GM12878 (cell line): ENCODE data around the gene HEG1. TPM values are rescaled to one million over a fixed set of nuclear protein-coding genes. Genes with fewer than 3 reads are reported as not detected.

ENCODE experiments used
- ATAC-seq: fragments of 200-7000 bp; cut with Tn5 transposase; 3 replicates; pipeline ENCODE4 v1.9.1; 2020; ENCODE audit warnings: mild to moderate bottlenecking, moderate library complexity
- BruUV-seq: library from RNA; stranded (reverse); fragments of 400-500 nt; replicated peaks from 2 replicates; lab custom pipeline; 2021; lab: Mats Ljungman, UMichigan
- CTCF ChIA-PET: fragments of 300-600 bp; sonication (Branson Sonifier 250); formaldehyde crosslinking; extraction: SDS; loops from one replicate; lab custom pipeline; 2021; ENCODE audit warnings: inconsistent platforms; lab: Yijun Ruan, JAX
- POLR2A ChIA-PET: fragments of 350-600 bp; formaldehyde crosslinking; extraction: SDS; loops from one replicate; lab custom pipeline; 2021; ENCODE audit warnings: inconsistent platforms; lab: Charles Lee
- RAD21 ChIA-PET: fragments of 300-600 bp; sonication (Branson Sonifier 250); formaldehyde crosslinking; loops from one replicate; lab custom pipeline; 2023; ENCODE audit warnings: antibody characterized with exemption; ENCODE audit not compliant: unreplicated experiment; lab: Charles Lee
- SMC1A ChIA-PET: fragments of 300-600 bp; sonication (Branson Sonifier 250); formaldehyde crosslinking; loops from one replicate; lab custom pipeline; 2023; ENCODE audit not compliant: unreplicated experiment, uncharacterized antibody; lab: Charles Lee
- DNase-seq: peaks from one replicate; pipeline ENCODE4 v3.0.0-alpha.2; 2011; ENCODE audit warnings: low read depth, low spot score
- FAIRE-seq: peaks from 3 replicates; lab custom pipeline; 2011; peaks lifted over from hg19 to GRCh38; lab: Jason Lieb, UNC
- H2AFZ ChIP-seq: 2 replicates; pipeline ENCODE4 v1.6.0; 2011; ENCODE audit warnings: low read depth, low read length, control low read depth; ENCODE audit not compliant: control insufficient read depth
- H3K27ac ChIP-seq: 2 replicates; pipeline ENCODE4 v1.5.1; 2011; ENCODE audit warnings: control low read depth; ENCODE audit not compliant: control insufficient read depth, insufficient read depth
- H3K27me3 ChIP-seq, 2 experiments: replicated peaks in 1 of 2; 2 replicates each; pipeline versions ENCODE4 v1.6.0 to v1.6.1; 2011; ENCODE audit warnings: low read length in 1 of 2; ENCODE audit not compliant: control insufficient read depth in 2 of 2, insufficient read depth in 2 of 2
- H3K36me3 ChIP-seq, 2 experiments: 2 replicates each; pipeline ENCODE4 v1.5.1; 2011; ENCODE audit warnings: low read length in 1 of 2; ENCODE audit not compliant: control insufficient read depth in 2 of 2, insufficient read depth in 2 of 2
- H3K4me1 ChIP-seq: 2 replicates; pipeline ENCODE4 v1.6.1; 2011; ENCODE audit warnings: mild to moderate bottlenecking, low read length, moderate library complexity, mixed read lengths; ENCODE audit not compliant: control insufficient read depth, insufficient read depth
- H3K4me2 ChIP-seq: 2 replicates; pipeline ENCODE4 v1.6.0; 2011; ENCODE audit warnings: control low read depth; ENCODE audit not compliant: control insufficient read depth, insufficient read depth
- H3K4me3 ChIP-seq: fragments of 200-600 bp; sonication (generic); 2 replicates; pipeline ENCODE4 v1.5.1; 2016
- H3K79me2 ChIP-seq: 2 replicates; pipeline ENCODE4 v1.6.0; 2011; ENCODE audit warnings: low read length; ENCODE audit not compliant: control insufficient read depth, insufficient read depth
- H3K9ac ChIP-seq: 2 replicates; pipeline ENCODE4 v1.8.0; 2011; ENCODE audit warnings: low read length, control low read depth, mixed read lengths; ENCODE audit not compliant: control insufficient read depth, insufficient read depth
- H3K9me3 ChIP-seq: replicated peaks from 3 replicates; pipeline ENCODE4 v1.5.1; 2011; ENCODE audit warnings: mild to moderate bottlenecking, low read length; ENCODE audit not compliant: control insufficient read depth, insufficient read depth
- H4K20me1 ChIP-seq: 2 replicates; pipeline ENCODE4 v1.6.0; 2011; ENCODE audit not compliant: control insufficient read depth, insufficient read depth
- CHD4 ChIP-seq: fragments of 200-600 bp; sonication (generic); IDR thresholded peaks from 2 replicates; pipeline ENCODE4 v1.6.1; 2016; ENCODE audit warnings: mild to moderate bottlenecking
- HDGF ChIP-seq: fragments of 450-650 bp; IDR thresholded peaks from 2 replicates; pipeline ENCODE4 v1.6.1; 2016; ENCODE audit warnings: antibody characterized with exemption
- IKZF1 ChIP-seq: fragments of 450-650 bp; conservative IDR thresholded peaks from 2 replicates; pipeline ENCODE4 v1.6.1; 2017; ENCODE audit warnings: antibody characterized with exemption, mild to moderate bottlenecking
- TARDBP ChIP-seq: IDR thresholded peaks from 2 replicates; pipeline ENCODE4 v1.6.1; 2016; ENCODE audit warnings: borderline replicate concordance
- WGBS: methylation state at CpG from one replicate; pipeline ENCODE4 v1.1.6; 2016; ENCODE audit warnings: low lambda C conversion rate; ENCODE audit not compliant: insufficient replicate concordance, insufficient coverage; ENCODE audit errors: missing lambda C conversion rate; 5-methylcytosine and 5-hydroxymethylcytosine counted together
- in situ Hi-C: fragments of 300-500 bp; cut with MboI; formaldehyde crosslinking; loops from 9 replicates; pipeline ENCODE4 v1.14.3; 2018; ENCODE audit warnings: mixed read lengths
- intact Hi-C: fragments of 100-400 bp; cut with micrococcal nuclease; formaldehyde crosslinking; loops from one replicate; pipeline ENCODE4 v1.14.2; 2022; ENCODE audit not compliant: unreplicated experiment
- polyA plus RNA-seq, 11 experiments: library from polyadenylated mRNA; depleted of rRNA in 4 of 11; unstranded in 6 of 11; stranded (reverse) in 5 of 11; fragments of >200 nt; fragmentation: Nextera tagmentation in 4 of 11; fragmentation: Illumina TruSeq in 1 of 11; extraction: Ambion mirVana in 4 of 11; extraction: Trizol in 1 of 11; gene quantifications; 1 replicate in 1 of 11; 2 replicates in 10 of 11; pipeline versions ENCODE4 v1.2.1 to v1.2.3, GENCODE V29; 2011 to 2016; ENCODE audit warnings: inconsistent platforms in 2 of 11, missing spikeins in 2 of 11, low read depth in 1 of 11
- total RNA-seq, 4 experiments: library from RNA; depleted of rRNA in 3 of 4; stranded (reverse); fragments of >200 nt in 3 of 4; fragmentation: Illumina TruSeq in 1 of 4; extraction: Trizol in 1 of 4; gene quantifications; 2 replicates each; pipeline versions ENCODE4 v1.2.1 to v1.2.3, GENCODE V29; 2013 to 2021

HEG1 gene
- total and polyA plus RNA-seq, 10 of the 15 experiments (the other 5 are each of a cell fraction or from before 2014, with no cell fraction given): 2.2 to 32.1 (median 7.6) TPM

GRCh38 chr3:125032100-125032643 is 23.6 kb downstream of the HEG1 start:
- Histone ChIP-seq H3K27ac (no peak overlapping the region), H3K4me2 (no peak overlapping the region), H3K79me2 (peaks cover 23% of the 10 kb centered on the region), H2AFZ (no peak overlapping the region), H3K4me1 (peaks cover 11% of the 10 kb centered on the region), H3K36me3 (peaks cover 10 to 17% of the 10 kb centered on the region in 2 experiments; a peak in 3 of 4 replicates), H3K9me3 (peaks cover 34% of the 10 kb centered on the region), H3K27me3 (no peaks in the 10 kb centered on the region), H4K20me1 (0 out of 2 replicates have a peak, but pooled peaks cover 3% of the 10 kb centered on the region), H3K4me3 (no peak overlapping the region), H3K9ac (no peak overlapping the region)
- ChIA-PET CTCF (interaction anchor here (0.9 to 1.8 kb wide), 2 partner anchors 9 to 554 kb away, joined by 3 to 5 read pairs; no protein-coding TSS in a partner anchor), SMC1A (interaction anchor here (0.8 to 1.4 kb wide), 3 partner anchors 8 to 406 kb away, joined by 3 to 5 read pairs (median 3); no protein-coding TSS in a partner anchor), POLR2A (no interaction called here), RAD21 (no interaction called here)
- no peak for DNase-seq
- intact Hi-C loops (no loop called here), in situ Hi-C loops (no loop called here)
- peak; percentile 52 for ATAC-seq
- TF ChIP-seq CHD4 (no peak), IKZF1 (0 out of 2 replicates have a peak, but pooled peaks have one; percentile 12)
- 36% methylated on average over 5 of the region's 5 CpGs for WGBS
- BruUV-seq: no TSS peak
- FAIRE-seq: no peak

GRCh38 chr3:125031544-125031943 is 24.3 kb downstream of the HEG1 start:
- ChIA-PET CTCF (interaction anchor here (1.8 kb wide), 1 partner anchor 554 kb away, joined by 5 read pairs; no protein-coding TSS in a partner anchor), POLR2A (no interaction called here), SMC1A (interaction anchor here (0.8 kb wide), 1 partner anchor 407 kb away, joined by 3 read pairs; no protein-coding TSS in a partner anchor), RAD21 (no interaction called here)
- Histone ChIP-seq H3K9me3 (peaks cover 34% of the 10 kb centered on the region), H3K36me3 (peaks cover 14 to 19% of the 10 kb centered on the region in 2 experiments; a peak in 3 of 4 replicates), H3K4me2 (no peak overlapping the region), H4K20me1 (0 out of 2 replicates have a peak, but pooled peaks cover 3% of the 10 kb centered on the region), H3K4me1 (peaks cover 11% of the 10 kb centered on the region), H3K79me2 (peaks cover 22% of the 10 kb centered on the region), H3K27ac (no peak overlapping the region), H3K9ac (no peak overlapping the region), H3K4me3 (no peak overlapping the region), H3K27me3 (no peaks in the 10 kb centered on the region), H2AFZ (no peak overlapping the region)
- intact Hi-C loops (no loop called here), in situ Hi-C loops (no loop called here)
- FAIRE-seq (no peak), ATAC-seq (no peak), DNase-seq (no peak)
- BruUV-seq: no TSS peak
- 100% methylated on average over 4 of the region's 4 CpGs for WGBS
- TF ChIP-seq TARDBP (no peak), HDGF (0 out of 2 replicates have a peak, but pooled peaks have one; percentile 43)
